MM.1S (cell line): ENCODE results near the gene KRTAP5-3.
A peak's percentile ranks its signal among the peaks of the same experiment; 100 is the strongest.

ENCODE experiments used
- DNase-seq: peaks from one replicate; pipeline ENCODE4 v3.0.0-alpha.2; 2015
- H2AFZ ChIP-seq: fragments of 300-600 bp; sonication (generic); 2 replicates; pipeline ENCODE4 v1.6.0; 2016; ENCODE audit warnings: antibody characterized with exemption, low read length
- H3F3A ChIP-seq: fragments of 300-600 bp; sonication (generic); 2 replicates; pipeline ENCODE4 v1.6.1; 2016; ENCODE audit warnings: mild to moderate bottlenecking, antibody characterized with exemption, low read length, moderate library complexity, mixed read lengths; ENCODE audit not compliant: insufficient read depth
- H3K27ac ChIP-seq: fragments of 300-600 bp; sonication (generic); 2 replicates; pipeline ENCODE4 v1.5.1; 2016; ENCODE audit warnings: mild to moderate bottlenecking, low read length
- H3K27me3 ChIP-seq: fragments of 300-600 bp; sonication (generic); replicated peaks from 2 replicates; pipeline ENCODE4 v1.6.0; 2016; ENCODE audit warnings: low read length; ENCODE audit not compliant: insufficient read depth
- H3K36me3 ChIP-seq: fragments of 300-600 bp; sonication (generic); replicated peaks from 2 replicates; pipeline ENCODE4 v1.6.1; 2016; ENCODE audit warnings: mild to moderate bottlenecking, low read length, mixed read lengths; ENCODE audit not compliant: insufficient read depth
- H3K4me1 ChIP-seq: fragments of 300-600 bp; sonication (generic); 2 replicates; pipeline ENCODE4 v1.6.1; 2016; ENCODE audit warnings: low read length, mixed read lengths
- H3K4me2 ChIP-seq: fragments of 300-600 bp; sonication (generic); 2 replicates; pipeline ENCODE4 v1.6.0; 2016; ENCODE audit warnings: low read depth, low read length
- H3K4me3 ChIP-seq: fragments of 300-600 bp; sonication (generic); 2 replicates; pipeline ENCODE4 v1.5.1; 2016; ENCODE audit warnings: low read length, mixed read lengths
- H3K79me2 ChIP-seq: fragments of 300-600 bp; sonication (generic); 2 replicates; pipeline ENCODE4 v1.6.1; 2016; ENCODE audit warnings: mixed run types, low read length, mixed read lengths
- H3K9ac ChIP-seq: fragments of 300-600 bp; sonication (generic); 2 replicates; pipeline ENCODE4 v1.6.1; 2016; ENCODE audit warnings: low read length, mixed read lengths
- H3K9me2 ChIP-seq: fragments of 300-600 bp; sonication (generic); replicated peaks from 2 replicates; pipeline ENCODE4 v1.6.1; 2016; ENCODE audit warnings: mild to moderate bottlenecking, low read length, mixed read lengths; ENCODE audit not compliant: insufficient read depth
- H3K9me3 ChIP-seq: fragments of 300-600 bp; sonication (generic); replicated peaks from 2 replicates; pipeline ENCODE4 v1.6.1; 2016; ENCODE audit warnings: mild to moderate bottlenecking, low read length, mixed read lengths; ENCODE audit not compliant: insufficient read depth
- H4K20me1 ChIP-seq: fragments of 300-600 bp; sonication (generic); 2 replicates; pipeline ENCODE4 v1.6.1; 2016; ENCODE audit warnings: mild to moderate bottlenecking, low read length, moderate library complexity, mixed read lengths; ENCODE audit not compliant: insufficient read depth
- EZH2 ChIP-seq: fragments of 300-600 bp; sonication (generic); optimal IDR thresholded peaks from 2 replicates; pipeline ENCODE3; 2017; ENCODE audit warnings: low read depth, mild to moderate bottlenecking, antibody characterized with exemption, low read length, mixed read lengths
- EZH2phosphoT487 ChIP-seq: fragments of 300-600 bp; sonication (generic); IDR thresholded peaks from 2 replicates; pipeline ENCODE4 v1.6.1; 2018; ENCODE audit warnings: antibody characterized with exemption, low read length
- TF ChIP-seq, protein P1 (sequence below): fragments of 300-600 bp; sonication (generic); IDR thresholded peaks from 2 replicates; pipeline ENCODE4 v1.5.1; 2016; ENCODE audit warnings: antibody characterized with exemption, low read length, mixed read lengths

KRTAP5-3 gene

DNA sequence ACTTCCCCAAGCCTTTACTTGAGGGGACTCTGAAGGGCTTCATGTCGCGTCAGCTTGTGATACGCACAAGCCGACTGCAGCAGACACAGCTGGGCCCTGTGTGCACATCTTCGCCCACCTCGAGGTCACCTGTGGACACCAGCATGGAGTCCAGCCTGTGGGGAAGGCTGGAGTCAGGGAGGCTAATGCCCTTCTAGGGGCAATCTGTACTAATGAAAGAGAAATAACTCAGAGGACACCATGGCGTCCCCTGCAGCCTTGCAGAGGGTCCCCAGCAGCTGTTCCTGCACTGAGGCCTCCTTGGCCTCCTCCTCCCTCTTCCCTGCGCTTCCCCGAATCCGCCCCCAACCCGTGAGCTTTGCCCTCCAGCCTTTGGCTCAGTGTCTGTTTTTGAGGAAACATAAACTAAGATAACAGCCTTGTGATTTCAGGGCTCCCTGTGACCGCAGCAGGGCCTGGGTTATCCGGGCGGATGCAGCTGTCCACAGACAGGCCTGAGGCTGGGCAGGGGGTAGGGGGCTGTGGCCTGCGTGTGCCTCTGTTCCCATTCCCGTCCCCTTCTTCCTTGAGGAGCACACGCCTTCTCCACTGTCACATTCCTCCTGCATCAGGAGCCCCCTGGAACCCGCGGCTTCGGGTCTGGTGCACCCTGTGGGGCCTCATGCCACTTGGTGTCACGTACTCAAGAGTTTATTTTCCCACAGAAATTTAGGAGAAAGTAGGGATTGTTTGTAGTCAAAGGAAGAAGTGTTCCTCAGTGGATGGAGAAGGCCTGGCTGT lies 46.3 kb upstream of the KRTAP5-3 start:
- Histone ChIP-seq H3K9me3 (no peaks in the 10 kb centered on the region), H2AFZ (no peak overlapping the region), H3K27me3 (peaks cover 98% of the 10 kb centered on the region), H3K4me3 (no peak overlapping the region), H3K9ac (no peak overlapping the region), H3K4me1 (no peaks in the 10 kb centered on the region), H3K4me2 (no peak overlapping the region), H3K36me3 (no peaks in the 10 kb centered on the region), H3K27ac (no peak overlapping the region), H3F3A (no peaks in the 10 kb centered on the region), H3K79me2 (no peaks in the 10 kb centered on the region), H4K20me1 (no peaks in the 10 kb centered on the region), H3K9me2 (no peaks in the 10 kb centered on the region)
- TF ChIP-seq, protein P1, sequence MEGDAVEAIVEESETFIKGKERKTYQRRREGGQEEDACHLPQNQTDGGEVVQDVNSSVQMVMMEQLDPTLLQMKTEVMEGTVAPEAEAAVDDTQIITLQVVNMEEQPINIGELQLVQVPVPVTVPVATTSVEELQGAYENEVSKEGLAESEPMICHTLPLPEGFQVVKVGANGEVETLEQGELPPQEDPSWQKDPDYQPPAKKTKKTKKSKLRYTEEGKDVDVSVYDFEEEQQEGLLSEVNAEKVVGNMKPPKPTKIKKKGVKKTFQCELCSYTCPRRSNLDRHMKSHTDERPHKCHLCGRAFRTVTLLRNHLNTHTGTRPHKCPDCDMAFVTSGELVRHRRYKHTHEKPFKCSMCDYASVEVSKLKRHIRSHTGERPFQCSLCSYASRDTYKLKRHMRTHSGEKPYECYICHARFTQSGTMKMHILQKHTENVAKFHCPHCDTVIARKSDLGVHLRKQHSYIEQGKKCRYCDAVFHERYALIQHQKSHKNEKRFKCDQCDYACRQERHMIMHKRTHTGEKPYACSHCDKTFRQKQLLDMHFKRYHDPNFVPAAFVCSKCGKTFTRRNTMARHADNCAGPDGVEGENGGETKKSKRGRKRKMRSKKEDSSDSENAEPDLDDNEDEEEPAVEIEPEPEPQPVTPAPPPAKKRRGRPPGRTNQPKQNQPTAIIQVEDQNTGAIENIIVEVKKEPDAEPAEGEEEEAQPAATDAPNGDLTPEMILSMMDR = no peak
- TF ChIP-seq EZH2 (no peak), EZH2phosphoT487 (no peak)
- no peak for DNase-seq

DNA sequence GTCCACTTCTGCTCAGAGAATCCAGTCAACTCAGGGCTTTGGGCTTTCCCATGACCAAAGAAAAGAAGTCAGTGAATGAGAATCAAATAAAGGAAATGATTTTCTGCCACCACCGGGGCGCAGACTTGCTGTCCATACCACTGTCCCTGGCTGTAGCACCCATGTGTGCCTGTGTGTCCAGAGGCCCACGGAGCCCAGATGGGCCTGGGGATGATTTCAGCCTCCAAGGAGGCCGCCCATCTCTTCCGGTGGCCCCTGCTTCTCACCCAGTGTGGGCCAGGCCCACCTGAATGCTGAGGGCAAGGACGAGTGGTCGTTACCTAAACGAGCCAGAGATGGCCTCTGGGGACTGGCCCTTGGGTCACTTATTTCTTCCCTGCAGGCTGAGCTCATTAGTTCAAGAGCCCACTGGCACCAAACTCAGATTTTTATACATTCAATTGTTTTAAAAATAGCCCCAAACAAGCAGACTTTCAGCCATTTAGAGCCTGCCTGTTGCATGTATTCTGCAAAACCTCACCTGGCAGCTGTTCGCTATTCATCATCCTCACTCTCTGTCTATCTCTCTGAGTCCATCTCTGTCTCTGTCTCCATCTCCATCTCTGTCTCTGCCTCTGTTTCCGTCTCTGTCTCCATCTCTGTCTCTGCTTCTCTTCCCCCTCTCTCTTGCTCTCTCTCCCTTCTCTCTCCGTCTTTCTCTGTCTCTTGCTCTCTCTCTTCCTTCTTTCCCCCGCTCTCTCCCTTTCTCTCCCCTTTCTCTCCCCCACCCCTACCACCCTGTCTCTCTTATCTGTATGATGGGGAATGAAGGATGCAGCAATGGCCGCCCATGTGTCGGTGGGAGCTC lies 45.5 kb upstream of the KRTAP5-3 start:
- H3K36me3 ChIP-seq = no peaks in the 10 kb centered on the region
- no peak for DNase-seq
- H3K9ac ChIP-seq = no peak overlapping the region
- H3K4me3 ChIP-seq = no peak overlapping the region
- H3K4me2 ChIP-seq = no peak overlapping the region
- H4K20me1 ChIP-seq = no peaks in the 10 kb centered on the region
- TF ChIP-seq EZH2phosphoT487 (no peak), EZH2 (no peak)
- TF ChIP-seq, protein P1 = no peak
- no peaks in the 10 kb centered on the region for H3K79me2 ChIP-seq
- no peak overlapping the region for H2AFZ ChIP-seq
- no peak overlapping the region for H3K27ac ChIP-seq
- peaks cover 96% of the 10 kb centered on the region for H3K27me3 ChIP-seq
- H3K4me1 ChIP-seq = no peaks in the 10 kb centered on the region
- no peaks in the 10 kb centered on the region for H3F3A ChIP-seq
- H3K9me2 ChIP-seq = no peaks in the 10 kb centered on the region
- no peaks in the 10 kb centered on the region for H3K9me3 ChIP-seq

DNA sequence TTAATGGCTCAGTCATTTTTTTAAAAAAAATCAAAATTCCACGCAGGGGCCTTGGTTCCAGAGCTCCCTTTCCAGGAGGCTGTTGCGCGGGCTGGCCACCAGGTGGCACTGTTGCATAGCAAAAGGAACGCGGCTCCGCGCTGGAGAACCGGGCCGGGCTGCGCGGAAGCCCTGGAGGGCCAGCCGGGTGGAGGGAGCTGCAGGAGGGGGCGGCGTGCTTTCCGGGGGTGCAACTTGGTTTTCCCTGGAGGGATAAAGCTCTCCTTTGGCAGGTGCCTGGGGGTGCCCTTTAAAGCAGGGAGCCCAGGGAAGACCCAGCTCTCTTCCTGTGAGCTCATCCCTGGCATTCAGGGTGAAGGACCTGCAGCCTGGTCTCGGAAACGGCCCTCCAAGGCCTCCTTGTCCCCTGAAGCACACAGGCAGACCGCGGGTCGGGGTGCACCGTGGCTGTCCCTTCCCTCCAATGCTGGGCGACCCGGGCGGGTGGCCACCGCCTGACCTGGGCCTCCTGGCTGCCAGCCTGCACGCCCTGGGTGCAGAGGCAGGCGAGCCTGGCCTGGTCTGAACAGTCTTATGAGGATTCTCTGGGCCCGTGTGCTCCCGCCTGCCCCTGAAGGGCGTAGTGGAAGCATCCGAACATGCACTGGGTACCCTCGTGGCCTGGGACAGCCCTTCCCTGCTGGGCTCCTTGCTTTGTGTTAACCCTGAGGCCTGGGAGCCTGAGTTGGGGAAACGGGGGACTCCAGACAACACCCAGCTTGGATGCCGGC lies 44.7 kb upstream of the KRTAP5-3 start:
- H3K27ac ChIP-seq = no peak overlapping the region
- no peaks in the 10 kb centered on the region for H3K9me2 ChIP-seq
- no peaks in the 10 kb centered on the region for H3F3A ChIP-seq
- no peak overlapping the region for H2AFZ ChIP-seq
- no peaks in the 10 kb centered on the region for H4K20me1 ChIP-seq
- DNase-seq = peak; percentile 46
- H3K9ac ChIP-seq = no peak overlapping the region
- H3K9me3 ChIP-seq = no peaks in the 10 kb centered on the region
- no peaks in the 10 kb centered on the region for H3K79me2 ChIP-seq
- TF ChIP-seq, protein P1 = peak; percentile 96
- TF ChIP-seq EZH2 (peak; percentile 37), EZH2phosphoT487 (no peak)
- no peak overlapping the region for H3K4me2 ChIP-seq
- peaks cover 96% of the 10 kb centered on the region for H3K27me3 ChIP-seq
- no peak overlapping the region for H3K4me3 ChIP-seq
- no peaks in the 10 kb centered on the region for H3K4me1 ChIP-seq
- no peaks in the 10 kb centered on the region for H3K36me3 ChIP-seq
